Measurements from ENCODE around the gene SNX9.
"Not testable (repeated sequence)": the region's sequence is repeated elsewhere in the genome, so short reads cannot be mapped to it uniquely, and the experiment has no call there.

The SNX9 gene

DNA sequence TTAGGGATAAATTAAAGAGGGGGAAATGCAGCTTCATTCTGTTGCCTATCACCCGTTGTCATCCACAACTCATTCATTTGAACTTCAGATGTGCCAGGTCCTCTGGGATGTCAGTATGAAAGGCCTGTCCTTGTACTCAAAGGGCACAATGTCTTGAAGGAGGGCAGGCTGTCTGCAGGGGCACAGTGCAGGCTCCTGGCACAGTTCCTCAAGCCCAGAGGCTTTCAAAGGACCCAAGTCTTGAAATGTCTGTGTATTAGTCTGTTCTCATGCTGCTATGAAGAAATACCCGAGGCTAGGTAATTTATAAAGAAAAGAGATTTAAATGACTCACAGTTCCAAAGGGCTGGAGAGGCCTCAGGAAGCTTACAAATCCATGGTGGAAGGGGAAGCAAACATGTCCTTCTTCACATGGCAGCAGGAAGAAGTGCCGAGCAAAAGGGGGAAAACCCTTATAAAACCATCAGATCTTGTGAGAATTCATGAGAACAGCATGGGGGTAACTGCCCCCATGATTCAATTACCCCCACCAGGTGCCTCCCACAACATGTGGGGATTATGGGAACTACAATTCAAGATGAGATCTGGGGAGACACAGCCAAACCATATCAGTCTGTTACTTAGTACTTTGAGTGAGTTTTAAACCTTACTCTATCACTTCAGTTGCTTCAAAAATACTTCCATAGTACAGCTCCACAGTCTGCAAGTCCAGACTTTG lies 9.4 kb downstream of the SNX9 start:
- DNase-seq, result no peak

- no peak for DNase-seq
Measured at GRCh38 chr6:157834549-157834948, 11.5 kb downstream of the SNX9 start.

DNA sequence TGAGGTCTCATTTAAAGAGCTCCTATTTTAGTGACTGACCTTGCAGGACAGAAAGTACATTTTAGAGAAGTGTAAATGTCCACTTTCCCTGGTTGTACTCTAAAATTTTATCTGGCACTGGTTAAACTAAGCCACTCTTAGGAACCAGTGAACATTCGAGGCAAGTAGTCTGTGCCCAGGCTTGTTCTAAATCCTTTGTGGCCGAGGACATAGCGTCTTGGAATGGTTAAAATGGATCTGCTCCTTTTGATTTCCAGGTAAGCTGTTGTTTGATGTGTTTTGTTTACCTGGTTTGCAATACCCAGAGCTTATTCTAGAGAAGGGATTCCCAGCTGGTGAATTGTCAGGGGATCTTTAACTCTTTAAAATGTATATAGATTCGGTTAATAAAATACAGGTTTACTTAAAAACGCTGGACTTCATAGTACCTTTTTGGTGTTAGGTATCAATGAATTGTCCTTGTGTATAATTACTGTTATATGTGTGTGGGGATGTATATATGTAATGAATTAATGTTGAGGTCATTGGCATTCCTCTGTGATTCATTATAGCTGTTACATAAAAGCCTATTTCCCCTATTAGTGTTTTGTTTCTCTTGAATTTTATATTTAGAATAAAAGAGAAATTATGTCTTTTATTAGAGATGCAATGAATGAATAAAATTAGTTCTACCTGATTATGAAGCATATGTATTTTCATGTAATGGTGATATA lies 15.8 kb downstream of the SNX9 start:
- no peak for DNase-seq

DNA sequence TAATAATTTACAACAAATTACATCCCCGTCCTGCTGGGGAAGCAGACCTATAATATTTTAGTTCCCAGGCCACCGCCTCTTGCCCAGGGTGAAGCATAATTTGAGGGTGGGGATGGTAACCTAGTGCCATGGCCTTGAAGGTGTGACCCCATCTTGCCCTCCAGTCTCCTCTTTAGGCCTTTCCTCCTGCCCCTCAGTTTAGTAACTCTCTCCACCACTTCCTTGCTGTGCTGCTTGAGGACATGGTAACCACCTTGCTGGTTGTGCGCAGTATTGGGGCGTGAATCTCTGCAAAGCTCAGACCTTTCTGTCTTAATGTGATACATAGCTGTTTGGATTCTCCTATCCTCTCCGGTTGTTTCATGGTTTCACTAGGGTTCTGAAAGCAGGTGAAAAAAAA lies 16.6 kb downstream of the SNX9 start:
- no peak for DNase-seq

GRCh38 chr6:157840261-157840660 lies 17.2 kb downstream of the SNX9 start:
- DNase-seq, result no peak

DNA sequence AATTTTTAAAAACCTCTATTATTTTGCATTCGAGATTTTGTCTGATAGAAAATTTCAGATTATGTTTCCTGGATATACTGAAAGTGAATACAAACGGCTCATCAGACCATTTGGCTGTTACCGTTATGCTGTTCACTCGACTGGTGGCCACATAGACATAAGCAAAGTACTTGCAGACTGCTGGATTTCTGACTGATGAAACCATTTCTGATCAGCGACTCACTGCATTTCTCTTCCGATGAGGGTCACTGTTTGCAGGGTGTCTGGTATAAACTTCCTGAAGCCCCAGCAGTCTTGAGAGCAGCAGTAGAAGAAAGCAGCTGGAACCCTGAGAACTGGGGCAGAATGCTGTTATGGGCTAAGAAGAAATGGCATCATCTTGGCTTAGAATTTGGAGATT lies 17.7 kb downstream of the SNX9 start:
- no peak for DNase-seq

DNA sequence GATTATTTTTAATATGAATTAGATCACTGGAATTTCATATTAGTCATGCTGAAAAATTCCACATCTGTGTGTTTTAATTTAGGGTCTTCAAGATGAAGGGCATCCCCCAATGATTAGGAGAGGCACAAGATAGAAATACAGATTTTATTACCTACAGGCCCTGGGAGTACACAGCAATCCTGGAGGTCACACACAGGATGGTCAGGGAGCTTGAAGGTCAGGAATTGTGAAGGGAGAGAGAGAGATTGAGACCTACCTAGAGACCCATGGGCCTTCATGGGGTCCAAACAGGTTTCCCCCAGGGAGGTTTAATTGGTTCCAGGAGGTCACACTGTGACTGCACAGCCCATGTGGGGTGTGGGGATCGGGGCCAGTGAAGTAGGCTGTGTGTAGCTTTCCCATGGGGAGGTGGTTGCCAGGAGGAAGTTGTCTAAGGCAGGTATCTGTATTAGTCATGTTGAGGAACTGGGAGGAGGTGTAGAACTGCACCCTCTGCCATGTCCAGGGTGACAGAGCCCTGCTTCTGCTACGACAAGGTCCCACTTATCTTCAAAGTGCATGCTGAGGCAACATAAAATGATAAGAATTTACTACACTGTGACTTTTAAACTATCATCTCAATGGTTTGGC lies 18.3 kb downstream of the SNX9 start:
- DNase-seq, result no peak

DNA sequence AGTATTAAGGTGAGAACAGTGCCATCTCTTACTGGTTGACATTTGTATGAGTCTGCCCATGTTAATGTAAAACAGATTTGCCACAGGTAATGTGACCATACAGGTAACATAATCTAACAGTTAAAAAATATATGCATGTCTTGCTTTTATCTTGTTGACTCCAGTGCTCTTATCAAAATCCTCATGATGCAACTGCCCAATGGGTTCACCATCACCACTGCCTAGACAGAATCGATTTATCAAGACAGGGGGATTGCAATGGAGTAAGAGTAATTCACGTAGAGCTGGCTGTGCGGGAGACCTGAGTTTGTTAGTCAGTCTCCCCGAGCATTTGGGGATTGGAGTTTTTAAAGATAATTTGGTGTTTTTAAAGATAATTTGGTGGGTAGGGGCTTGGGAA lies 19.2 kb downstream of the SNX9 start:
- no peak for DNase-seq

- DNase-seq, result not testable (repeated sequence)
Measured at GRCh38 chr6:157844196-157844595, 21.1 kb downstream of the SNX9 start.

DNA sequence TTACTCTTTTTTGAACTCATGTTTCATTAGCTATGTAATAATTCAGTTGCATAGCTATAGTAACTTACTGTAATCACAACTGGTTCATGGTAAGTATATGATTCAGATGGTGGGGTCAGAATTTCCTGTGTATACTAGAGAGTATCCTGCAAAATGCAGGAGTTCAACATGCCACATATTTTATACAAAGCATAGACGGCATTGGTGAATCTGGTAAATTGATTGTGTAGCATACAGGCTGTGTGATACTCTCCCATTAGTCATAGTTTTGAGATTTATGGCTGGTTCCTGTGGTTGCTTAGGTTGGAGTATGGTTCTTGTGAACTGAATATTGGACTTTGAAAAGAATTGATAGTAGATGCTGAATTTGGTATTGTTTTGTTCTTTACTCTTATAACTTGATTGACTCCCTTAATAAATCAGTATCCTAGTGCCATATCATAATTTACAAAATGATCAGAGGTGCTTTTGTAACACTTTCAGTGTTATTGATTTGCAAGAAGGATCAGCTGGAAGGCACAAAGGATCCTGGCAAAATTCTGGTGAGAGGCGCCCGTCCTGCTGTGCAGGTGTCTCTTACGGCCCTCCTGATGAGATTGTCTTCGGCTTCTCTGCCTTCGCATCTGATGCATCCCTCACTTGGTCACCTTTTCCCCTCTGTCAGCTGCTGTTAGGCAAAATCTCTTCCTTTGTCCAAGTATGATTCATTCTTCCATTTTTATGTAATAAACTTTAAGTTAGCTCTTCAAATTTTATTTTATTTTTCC lies 22.6 kb downstream of the SNX9 start:
- no peak for DNase-seq

- no peak for DNase-seq
Measured at GRCh38 chr6:157847846-157848245, 24.8 kb downstream of the SNX9 start.

GRCh38 chr6:157848693-157849092 lies 25.6 kb downstream of the SNX9 start:
- peak; percentile 42 for DNase-seq

GRCh38 chr6:157849288-157850017 lies 26.4 kb downstream of the SNX9 start:
- no peak for DNase-seq

GRCh38 chr6:157850030-157850429 lies 27.0 kb downstream of the SNX9 start:
- no peak for DNase-seq

DNA sequence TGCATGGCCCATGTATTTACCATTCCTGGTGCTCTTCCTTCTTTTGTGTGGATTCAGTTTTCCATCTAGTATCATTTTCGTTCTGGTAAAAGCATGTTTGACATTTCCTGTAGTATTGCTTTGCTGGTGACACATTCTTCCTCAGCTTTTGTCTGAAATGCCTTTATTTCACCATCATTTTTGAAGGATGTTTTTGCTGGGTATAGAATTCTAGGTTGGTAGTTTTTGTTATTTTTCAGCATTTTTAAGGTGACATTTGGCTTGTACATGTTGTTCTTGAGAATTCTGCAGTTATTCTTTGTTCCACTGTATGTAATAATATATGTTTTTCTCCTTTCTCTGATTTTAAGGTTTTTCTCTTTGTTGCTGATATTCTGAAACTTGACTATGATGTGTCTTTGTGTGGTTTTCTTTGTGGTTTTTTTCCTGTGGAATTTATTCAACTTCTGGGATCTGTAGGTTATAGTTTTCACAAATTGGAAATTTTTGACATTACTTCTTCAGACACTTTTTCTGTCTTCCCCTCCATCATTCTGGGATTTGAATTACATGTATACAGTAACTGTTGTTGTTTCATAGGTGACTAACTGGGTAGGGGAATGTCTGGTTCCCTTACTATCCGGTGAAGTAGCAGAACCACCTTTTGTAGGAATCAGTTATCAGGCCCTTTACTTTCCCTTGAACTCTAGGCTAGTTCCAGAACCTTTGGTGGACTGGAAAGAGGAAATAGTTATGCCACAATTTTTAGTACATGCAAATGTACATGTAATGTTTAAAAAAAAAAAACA lies 30.2 kb downstream of the SNX9 start:
- no peak for DNase-seq

- DNase-seq, result no peak
Measured at GRCh38 chr6:157853902-157854502, 31.0 kb downstream of the SNX9 start.

DNA sequence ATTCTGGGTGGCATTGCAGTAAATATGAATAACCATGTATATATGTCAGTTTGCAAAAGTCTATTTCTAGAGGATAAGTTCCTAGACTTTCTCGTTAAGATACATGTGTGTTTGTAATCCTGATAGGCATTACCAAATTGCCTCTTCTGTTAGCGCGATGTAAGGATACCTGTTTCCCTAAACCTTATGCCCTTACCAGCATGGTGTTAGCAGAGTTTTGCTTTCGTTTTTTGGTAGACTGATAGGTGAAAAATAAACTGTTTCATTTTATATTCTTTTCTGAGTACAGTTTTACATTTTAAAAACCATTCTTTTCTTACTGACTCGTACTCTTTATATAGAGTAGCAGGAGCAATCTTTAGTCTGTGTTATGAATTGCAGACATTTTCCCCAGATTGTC lies 32.3 kb downstream of the SNX9 start:
- no peak for DNase-seq

- not testable (repeated sequence) for DNase-seq
Measured at GRCh38 chr6:157855804-157856203, 32.8 kb downstream of the SNX9 start.

- DNase-seq, result not testable (repeated sequence)
Measured at GRCh38 chr6:157858664-157859063, 35.6 kb downstream of the SNX9 start.

- DNase-seq, result no peak
Measured at GRCh38 chr6:157859775-157860504, 36.9 kb downstream of the SNX9 start.

All from NCI-H2171 (cell line).